ENCODE results near the gene GPC3. TPM values are rescaled to one million over a fixed set of nuclear protein-coding genes. Genes with fewer than 3 reads are reported as not detected.

Gene GPC3
- total RNA-seq = 64.9 TPM

DNA sequence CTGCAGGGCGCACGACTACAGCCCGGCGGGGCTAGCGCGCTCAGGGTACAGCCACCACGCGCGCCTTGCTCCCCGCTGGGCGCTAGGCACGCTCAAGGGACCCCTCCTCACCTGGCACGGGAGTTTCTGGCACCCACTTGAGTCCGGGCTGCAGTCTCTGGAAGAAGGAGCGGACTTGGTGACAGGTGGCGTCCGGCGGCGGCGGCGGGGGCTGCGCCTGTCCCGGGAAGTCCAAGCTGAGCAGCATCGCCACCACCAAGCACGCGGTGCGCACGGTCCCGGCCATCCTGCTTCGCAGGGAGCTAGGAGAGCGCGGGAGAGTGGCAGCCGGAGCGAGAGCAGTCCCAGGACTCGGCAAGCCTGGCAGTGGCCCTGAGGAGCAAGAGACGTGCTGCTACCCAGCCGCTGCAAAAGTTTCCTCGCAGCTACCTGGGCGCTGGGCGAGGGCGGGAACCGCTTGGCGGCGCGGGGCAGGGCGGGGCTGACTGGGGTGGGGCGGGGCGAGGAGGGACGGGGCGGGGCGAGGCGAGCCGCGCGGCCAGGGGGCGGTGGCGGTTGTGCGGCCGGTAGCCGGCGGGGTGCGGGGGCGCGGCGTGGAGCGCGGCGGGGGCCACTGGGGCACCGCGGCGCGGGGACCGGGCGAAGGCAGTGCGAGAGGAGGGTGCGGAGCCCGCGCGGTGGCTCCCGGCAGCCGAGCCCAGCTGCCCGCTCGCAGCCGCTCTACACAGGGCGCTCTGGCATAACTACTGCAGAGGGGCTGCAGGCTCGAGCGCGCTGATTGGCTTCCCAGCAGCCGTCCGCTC lies at the start of gene GPC3:
GPC3 (minus strand) TSS at position 431 of the 803 bp plus-strand sequence.

Measured in camera-type eye (tissue), 1 donor.